GM06990 (cell line): ENCODE data around the gene CRACDL.

Source experiments
- DNase-seq: peaks from one replicate; pipeline ENCODE4 v3.0.0-alpha.2; 2011; ENCODE audit not compliant: insufficient read length; ENCODE audit errors: extremely low read depth
- H3K27me3 ChIP-seq: replicated peaks from 2 replicates; pipeline ENCODE4 v1.6.0; 2011; ENCODE audit warnings: low read length; ENCODE audit not compliant: control insufficient read depth, insufficient read depth
- H3K36me3 ChIP-seq: 2 replicates; pipeline ENCODE4 v1.5.1; 2011; ENCODE audit warnings: low read length; ENCODE audit not compliant: control insufficient read depth, insufficient read depth
- H3K4me3 ChIP-seq: replicated peaks from 2 replicates; pipeline ENCODE4 v1.5.1; 2011; ENCODE audit warnings: low read depth, mild to moderate bottlenecking, control low read depth, low read length
- TF ChIP-seq, protein P1 (sequence below): IDR thresholded peaks from 2 replicates; pipeline ENCODE4 v1.5.1; 2011; ENCODE audit warnings: low read length, control low read depth, mild to moderate bottlenecking, inconsistent platforms; ENCODE audit not compliant: insufficient read depth, poor library complexity, severe bottlenecking

The CRACDL gene

DNA sequence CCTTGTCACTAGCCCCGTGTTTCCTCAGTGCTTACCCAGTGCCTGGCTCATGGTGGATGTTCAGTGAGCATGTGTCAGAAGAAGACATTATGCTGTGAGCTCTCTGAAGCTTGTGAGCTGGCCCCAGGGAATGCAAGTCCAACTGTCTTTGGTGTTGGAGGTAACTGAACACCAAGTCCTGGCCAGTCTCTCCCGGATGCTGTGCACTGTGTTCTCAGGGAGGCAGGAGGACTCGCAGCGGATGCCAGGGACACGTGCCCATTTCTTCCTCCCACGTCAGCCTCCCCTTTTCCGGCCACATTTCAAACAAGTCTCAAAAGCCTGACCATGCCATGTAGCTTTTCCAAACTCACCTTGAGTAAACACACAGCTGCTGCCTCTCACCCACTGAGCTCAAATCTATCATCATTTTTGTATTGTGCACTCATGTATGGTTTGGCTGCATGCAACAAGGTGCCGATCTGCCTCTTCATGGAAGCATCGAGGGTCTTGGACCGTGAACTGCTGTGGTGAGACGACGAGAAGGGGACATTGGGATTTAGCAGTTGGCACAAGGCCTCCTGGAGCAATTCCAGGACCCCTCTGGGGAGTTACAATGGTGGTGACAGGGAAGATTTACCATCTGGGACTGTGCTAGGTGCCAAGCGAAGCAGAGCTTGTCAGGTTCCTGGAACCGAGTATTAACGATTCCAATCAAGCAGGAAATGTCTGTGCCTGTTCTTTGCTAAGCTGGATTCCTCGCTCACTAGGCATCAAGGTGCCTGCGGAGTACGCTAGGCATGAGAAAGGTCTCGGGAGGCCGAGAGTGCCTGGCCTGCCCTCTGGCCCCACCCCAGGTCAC, 160.7 kb downstream of the CRACDL start:
- TF ChIP-seq, protein P1, sequence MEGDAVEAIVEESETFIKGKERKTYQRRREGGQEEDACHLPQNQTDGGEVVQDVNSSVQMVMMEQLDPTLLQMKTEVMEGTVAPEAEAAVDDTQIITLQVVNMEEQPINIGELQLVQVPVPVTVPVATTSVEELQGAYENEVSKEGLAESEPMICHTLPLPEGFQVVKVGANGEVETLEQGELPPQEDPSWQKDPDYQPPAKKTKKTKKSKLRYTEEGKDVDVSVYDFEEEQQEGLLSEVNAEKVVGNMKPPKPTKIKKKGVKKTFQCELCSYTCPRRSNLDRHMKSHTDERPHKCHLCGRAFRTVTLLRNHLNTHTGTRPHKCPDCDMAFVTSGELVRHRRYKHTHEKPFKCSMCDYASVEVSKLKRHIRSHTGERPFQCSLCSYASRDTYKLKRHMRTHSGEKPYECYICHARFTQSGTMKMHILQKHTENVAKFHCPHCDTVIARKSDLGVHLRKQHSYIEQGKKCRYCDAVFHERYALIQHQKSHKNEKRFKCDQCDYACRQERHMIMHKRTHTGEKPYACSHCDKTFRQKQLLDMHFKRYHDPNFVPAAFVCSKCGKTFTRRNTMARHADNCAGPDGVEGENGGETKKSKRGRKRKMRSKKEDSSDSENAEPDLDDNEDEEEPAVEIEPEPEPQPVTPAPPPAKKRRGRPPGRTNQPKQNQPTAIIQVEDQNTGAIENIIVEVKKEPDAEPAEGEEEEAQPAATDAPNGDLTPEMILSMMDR, result no peak
- H3K27me3 ChIP-seq, result no peaks in the 10 kb centered on the region
- no peaks in the 10 kb centered on the region for H3K36me3 ChIP-seq
- no peak for DNase-seq
- no peak overlapping the region for H3K4me3 ChIP-seq

DNA sequence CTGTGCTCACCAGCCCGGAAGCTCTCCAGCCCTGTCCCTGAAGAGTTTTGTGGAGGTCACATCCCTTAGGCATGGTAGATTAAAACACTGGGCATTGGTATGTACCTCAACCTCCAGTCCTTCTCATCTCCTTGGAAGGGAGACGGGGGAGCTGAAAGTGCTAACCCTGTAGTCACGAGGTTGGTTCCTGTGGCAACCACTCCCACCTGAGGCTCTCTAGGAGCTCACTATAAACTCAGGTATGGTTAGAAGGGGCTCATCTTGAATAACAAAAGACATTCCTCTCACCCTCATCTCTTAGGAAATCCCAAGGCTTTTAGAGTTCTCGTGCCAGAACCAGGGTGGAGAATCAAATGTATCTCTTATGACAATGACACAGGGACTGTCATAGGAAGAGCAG, 162.1 kb downstream of the CRACDL start:
- Histone ChIP-seq H3K4me3 (no peak overlapping the region), H3K27me3 (no peaks in the 10 kb centered on the region), H3K36me3 (no peaks in the 10 kb centered on the region)
- DNase-seq, result no peak
- TF ChIP-seq, protein P1, result no peak

DNA sequence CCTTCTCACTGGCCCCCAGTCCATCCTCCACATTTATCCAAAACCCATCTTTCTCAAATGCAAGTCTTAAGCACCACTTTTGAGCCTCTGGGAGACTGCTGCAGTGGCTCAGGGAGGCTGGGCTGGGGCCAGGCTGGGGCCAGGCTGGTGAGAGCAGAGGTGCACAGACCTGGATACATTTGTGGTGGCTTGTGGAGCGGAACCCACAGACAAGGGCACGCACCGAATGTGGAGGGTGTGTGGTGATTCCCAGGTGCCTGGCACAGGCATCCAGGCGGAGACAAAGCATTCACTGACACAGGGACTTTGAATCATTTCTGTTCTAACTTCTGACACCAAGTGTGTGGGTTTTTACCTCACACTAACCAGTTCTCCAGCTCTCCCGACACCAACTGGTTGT, 162.9 kb downstream of the CRACDL start:
- no peaks in the 10 kb centered on the region for H3K36me3 ChIP-seq
- TF ChIP-seq, protein P1, result no peak
- no peak for DNase-seq
- no peaks in the 10 kb centered on the region for H3K27me3 ChIP-seq
- H3K4me3 ChIP-seq, result no peak overlapping the region

DNA sequence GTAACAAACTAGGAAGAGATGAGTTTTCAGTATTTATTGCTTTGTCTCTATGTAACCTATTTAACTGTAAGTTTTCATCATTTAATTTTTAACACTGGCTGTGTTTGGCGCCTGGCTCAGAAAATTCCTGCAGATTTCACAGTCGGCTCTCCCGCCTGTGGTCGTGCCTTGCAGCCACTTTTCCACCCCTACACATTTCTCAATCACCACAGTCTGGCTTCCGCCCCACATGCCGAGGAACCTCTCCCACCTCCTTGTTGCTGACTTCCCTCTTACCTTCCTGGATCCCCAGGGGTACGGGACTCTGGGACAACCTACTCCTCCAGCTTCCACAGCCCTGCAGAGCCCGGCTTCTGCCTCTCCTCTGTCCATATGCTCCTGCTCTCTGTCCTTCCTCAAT, 163.5 kb downstream of the CRACDL start:
- H3K36me3 ChIP-seq, result no peaks in the 10 kb centered on the region
- TF ChIP-seq, protein P1, result no peak
- H3K27me3 ChIP-seq, result no peaks in the 10 kb centered on the region
- H3K4me3 ChIP-seq, result no peak overlapping the region
- no peak for DNase-seq

DNA sequence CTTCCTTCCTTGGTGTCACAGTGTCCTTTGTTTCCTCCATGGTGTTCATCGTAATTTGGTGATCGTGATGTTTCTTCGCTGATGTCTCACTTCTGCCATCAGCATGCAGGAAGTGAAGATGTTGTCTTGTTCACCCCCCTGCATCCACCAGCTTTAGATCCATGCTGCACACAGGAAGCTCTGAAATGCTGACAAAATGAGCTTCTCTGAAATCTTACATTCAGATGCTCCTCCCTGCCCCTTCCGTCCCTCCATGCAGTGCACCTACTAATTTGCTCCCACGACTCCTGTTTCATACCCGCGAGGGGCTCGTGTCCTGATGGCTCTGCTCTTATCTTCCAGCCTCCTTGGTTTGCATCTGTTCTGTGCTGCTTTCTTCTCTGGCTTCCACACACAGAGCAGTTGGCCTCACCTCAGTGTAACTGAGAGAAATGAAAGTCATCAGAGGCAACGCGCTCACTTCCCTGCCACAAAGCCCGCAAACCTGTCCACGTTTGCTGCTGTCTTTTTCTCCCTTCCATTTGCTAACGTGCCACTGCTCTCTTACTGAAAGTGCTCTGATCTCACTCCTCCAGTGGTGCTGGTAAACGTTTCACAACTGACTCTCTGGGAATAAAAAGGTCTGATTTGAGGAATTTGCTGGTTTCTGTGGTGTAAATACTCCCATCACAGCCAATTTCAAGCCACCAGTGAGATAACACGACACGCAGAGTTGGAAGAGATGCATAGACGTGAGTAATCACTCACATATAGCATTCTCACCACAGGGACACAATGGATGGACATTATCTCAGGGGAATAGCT, 164.1 kb downstream of the CRACDL start:
- peak overlapping the region; percentile 46; the same call in 1 of the 2 replicates for H3K4me3 ChIP-seq
- TF ChIP-seq, protein P1, result no peak
- DNase-seq, result peak; percentile 37
- H3K27me3 ChIP-seq, result no peaks in the 10 kb centered on the region
- H3K36me3 ChIP-seq, result no peaks in the 10 kb centered on the region
